ENCODE results near the gene CDKL5. TPM values are rescaled to one million over a fixed set of nuclear protein-coding genes. Genes with fewer than 3 reads are reported as not detected.
"Not testable (repeated sequence)": the region's sequence is repeated elsewhere in the genome, so short reads cannot be mapped to it uniquely, and the experiment has no call there.

CDKL5 gene
- total and polyA plus RNA-seq, 5 experiments from 2014 or later: 0.74 to 5.6 (median 1.3) TPM

DNA sequence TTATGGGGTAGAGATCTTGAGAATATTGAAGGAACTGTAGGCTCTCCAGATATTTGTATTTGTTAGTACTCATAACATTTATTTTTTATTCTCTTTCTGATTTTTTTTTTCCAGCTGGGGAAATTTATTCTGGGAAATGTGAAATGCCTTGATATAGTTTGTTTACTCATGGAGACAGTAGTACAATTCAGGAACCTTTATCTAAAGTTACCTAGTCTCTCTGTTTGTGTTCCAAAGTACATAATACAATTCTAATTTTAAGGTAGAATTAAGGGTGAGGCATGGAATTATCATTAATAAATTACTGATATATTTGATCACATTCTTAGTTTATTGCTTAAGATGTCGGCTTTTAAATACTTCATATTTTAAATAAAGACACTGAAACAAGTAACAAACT, 132.5 kb downstream of the CDKL5 start:
- H3K27ac Mint-ChIP-seq: no peak overlapping the region
- peaks cover 0 to 1% (median 0%) of the 10 kb centered on the region in 3 donors for H3K36me3 Mint-ChIP-seq
- ATAC-seq (no peak), DNase-seq (no peak)
- H3K27me3 Mint-ChIP-seq: no peaks in the 10 kb centered on the region
- POLR2A ChIA-PET: no interaction called here
- H3K9me3 Mint-ChIP-seq: no peaks in the 10 kb centered on the region
- H3K4me3 Mint-ChIP-seq: no peak overlapping the region
- H3K4me1 Mint-ChIP-seq: peaks cover 0 to 2% (median 0%) of the 10 kb centered on the region in 4 donors

- Mint-ChIP-seq H3K27ac (no peak overlapping the region), H3K4me1 (no peaks in the 10 kb centered on the region)
Measured at GRCh38 chrX:18558799-18559198, 133.4 kb downstream of the CDKL5 start.

DNA sequence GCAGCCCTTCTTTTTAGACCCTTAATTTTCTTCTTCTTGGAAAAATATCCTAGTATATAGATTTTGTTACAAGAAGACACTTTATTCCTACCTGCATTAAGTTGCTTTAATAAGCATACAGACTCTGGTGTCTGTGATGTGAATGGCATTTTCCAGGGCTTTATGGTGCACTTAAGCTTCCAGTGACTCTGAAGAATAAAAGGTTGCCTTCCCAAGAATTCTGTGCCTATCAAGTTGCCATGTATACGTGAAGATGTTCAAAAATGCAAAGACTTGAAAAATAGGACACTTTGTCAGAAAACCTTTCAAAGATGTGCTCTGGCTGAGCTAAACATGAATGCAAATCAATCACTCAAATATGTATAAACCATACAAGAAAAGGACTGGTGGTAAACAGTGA, 135.6 kb downstream of the CDKL5 start:
- no peak for DNase-seq
- POLR2A ChIA-PET: no interaction called here
- no peak overlapping the region for H3K4me3 Mint-ChIP-seq
- H3K27me3 Mint-ChIP-seq: no peaks in the 10 kb centered on the region
- H3K4me1 Mint-ChIP-seq: no peaks in the 10 kb centered on the region
- no peaks in the 10 kb centered on the region for H3K9me3 Mint-ChIP-seq
- H3K27ac Mint-ChIP-seq: no peak overlapping the region
- peaks cover 0 to 4% (median 4%) of the 10 kb centered on the region in 3 donors for H3K36me3 Mint-ChIP-seq
- ATAC-seq: no peak

More at GRCh38 chrX:18558799-18559198, 133.4 kb downstream of the CDKL5 start:
- no peak for ATAC-seq
- peaks cover 0 to 1% (median 0%) of the 10 kb centered on the region in 3 donors for H3K36me3 Mint-ChIP-seq
- DNase-seq: no peak
- POLR2A ChIA-PET: no interaction called here
- no peak overlapping the region for H3K4me3 Mint-ChIP-seq
- H3K9me3 Mint-ChIP-seq: no peaks in the 10 kb centered on the region
- no peaks in the 10 kb centered on the region for H3K27me3 Mint-ChIP-seq

GRCh38 chrX:18565727-18566126, 140.3 kb downstream of the CDKL5 start:
- H3K36me3 Mint-ChIP-seq: peaks cover 4 to 6% (median 5%) of the 10 kb centered on the region in 3 donors
- POLR2A ChIA-PET: no interaction called here
- no peak overlapping the region for H3K27ac Mint-ChIP-seq
- DNase-seq: no peak
- H3K4me3 Mint-ChIP-seq: no peak overlapping the region
- ATAC-seq: no peak
- no peaks in the 10 kb centered on the region for H3K9me3 Mint-ChIP-seq
- no peaks in the 10 kb centered on the region for H3K4me1 Mint-ChIP-seq
- H3K27me3 Mint-ChIP-seq: no peaks in the 10 kb centered on the region

- Mint-ChIP-seq H3K9me3 (no peaks in the 10 kb centered on the region), H3K4me1 (no peaks in the 10 kb centered on the region), H3K27me3 (no peaks in the 10 kb centered on the region), H3K36me3 (peaks cover 4 to 6% (median 5%) of the 10 kb centered on the region in 3 donors), H3K27ac (no peak overlapping the region), H3K4me3 (no peak overlapping the region)
- DNase-seq (no peak), ATAC-seq (no peak)
- POLR2A ChIA-PET: no interaction called here
Measured at GRCh38 chrX:18566748-18567147, 141.3 kb downstream of the CDKL5 start.

GRCh38 chrX:18573556-18573955, 148.1 kb downstream of the CDKL5 start:
- ATAC-seq (no peak), DNase-seq (no peak)
- Mint-ChIP-seq H3K27ac (no peak overlapping the region), H3K4me1 (no peaks in the 10 kb centered on the region), H3K4me3 (no peak overlapping the region), H3K9me3 (no peaks in the 10 kb centered on the region), H3K27me3 (no peaks in the 10 kb centered on the region), H3K36me3 (peaks cover 0 to 7% (median 3%) of the 10 kb centered on the region in 3 donors)
- POLR2A ChIA-PET: no interaction called here

DNA sequence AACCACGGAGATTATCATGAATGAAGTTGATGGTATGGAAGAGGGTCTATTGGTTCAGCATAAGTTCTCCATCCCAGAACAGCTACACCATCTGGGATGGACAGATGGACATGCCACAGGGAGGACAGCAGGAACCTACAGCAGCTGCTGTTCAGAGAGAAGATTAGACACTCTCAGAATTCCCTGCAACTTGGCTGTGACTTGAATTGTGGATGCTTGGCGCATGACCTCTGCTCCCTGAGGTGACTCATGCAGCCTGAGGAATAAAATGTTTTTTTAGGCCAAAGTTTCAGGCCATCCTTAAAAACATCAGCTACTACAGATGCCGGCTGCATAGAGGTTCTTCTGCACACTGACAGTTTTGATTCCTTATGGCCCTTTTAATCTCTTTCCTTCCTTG, 149.2 kb downstream of the CDKL5 start:
- H3K4me1 Mint-ChIP-seq: no peaks in the 10 kb centered on the region
- DNase-seq (no peak), ATAC-seq (no peak)
- no peak overlapping the region for H3K27ac Mint-ChIP-seq
- H3K4me3 Mint-ChIP-seq: no peak overlapping the region
- H3K9me3 Mint-ChIP-seq: no peaks in the 10 kb centered on the region
- H3K36me3 Mint-ChIP-seq: peaks cover 0 to 7% (median 3%) of the 10 kb centered on the region in 3 donors
- H3K27me3 Mint-ChIP-seq: no peaks in the 10 kb centered on the region
- POLR2A ChIA-PET: no interaction called here

DNA sequence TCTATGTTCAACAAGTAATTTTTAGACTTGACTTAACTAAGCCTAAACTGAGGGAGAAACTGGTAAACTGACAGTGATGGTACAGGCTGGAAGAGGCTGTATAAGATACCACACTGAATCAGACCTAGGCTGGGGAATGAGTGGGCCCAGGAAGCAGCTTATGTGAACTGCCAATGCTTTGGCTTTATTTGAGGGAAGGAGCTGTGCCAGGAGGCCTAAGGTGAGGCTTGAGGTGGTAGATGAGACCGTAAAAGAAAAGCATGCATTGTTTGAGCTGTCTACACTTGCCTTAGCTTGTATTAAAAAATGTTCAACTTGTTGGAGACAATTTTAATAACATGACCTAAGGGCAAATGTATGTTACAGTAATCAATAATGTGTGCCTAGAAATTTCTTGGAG, 150.3 kb downstream of the CDKL5 start:
- DNase-seq (no peak), ATAC-seq (no peak)
- H3K9me3 Mint-ChIP-seq: no peaks in the 10 kb centered on the region
- POLR2A ChIA-PET: no interaction called here
- no peak overlapping the region for H3K4me3 Mint-ChIP-seq
- peaks cover 0 to 8% (median 3%) of the 10 kb centered on the region in 3 donors for H3K36me3 Mint-ChIP-seq
- no peaks in the 10 kb centered on the region for H3K4me1 Mint-ChIP-seq
- no peaks in the 10 kb centered on the region for H3K27me3 Mint-ChIP-seq
- H3K27ac Mint-ChIP-seq: no peak overlapping the region

DNA sequence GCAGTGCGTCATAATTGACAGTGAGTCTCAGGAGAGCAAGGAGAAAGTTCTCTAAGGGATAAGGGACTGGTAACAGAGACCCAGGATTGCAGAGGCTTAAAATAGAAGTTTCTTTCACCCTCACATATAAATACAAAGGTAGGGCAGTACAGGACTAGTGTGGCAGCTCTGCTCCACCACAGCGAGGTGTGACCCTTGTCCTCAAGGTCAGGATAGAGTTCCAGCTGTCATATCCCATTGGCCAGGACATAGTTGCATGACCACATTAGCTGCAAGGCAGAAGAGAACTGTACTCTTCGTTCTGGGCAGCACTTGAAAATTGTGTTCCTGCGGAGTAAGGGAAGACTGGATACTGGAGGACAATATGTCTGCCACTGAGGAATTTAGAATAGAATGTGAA, 152.0 kb downstream of the CDKL5 start:
- Mint-ChIP-seq H3K27me3 (no peaks in the 10 kb centered on the region), H3K4me1 (no peaks in the 10 kb centered on the region), H3K36me3 (peaks cover 0 to 8% (median 3%) of the 10 kb centered on the region in 3 donors), H3K4me3 (no peak overlapping the region), H3K27ac (no peak overlapping the region), H3K9me3 (no peaks in the 10 kb centered on the region)
- POLR2A ChIA-PET: no interaction called here
- DNase-seq: no peak
- no peak for ATAC-seq

GRCh38 chrX:18578546-18578945, 153.1 kb downstream of the CDKL5 start:
- Mint-ChIP-seq H3K4me3 (no peak overlapping the region), H3K27me3 (no peaks in the 10 kb centered on the region), H3K4me1 (no peaks in the 10 kb centered on the region), H3K27ac (no peak overlapping the region), H3K36me3 (peaks cover 0 to 8% (median 3%) of the 10 kb centered on the region in 3 donors), H3K9me3 (no peaks in the 10 kb centered on the region)
- ATAC-seq: no peak
- POLR2A ChIA-PET: no interaction called here
- no peak for DNase-seq

DNA sequence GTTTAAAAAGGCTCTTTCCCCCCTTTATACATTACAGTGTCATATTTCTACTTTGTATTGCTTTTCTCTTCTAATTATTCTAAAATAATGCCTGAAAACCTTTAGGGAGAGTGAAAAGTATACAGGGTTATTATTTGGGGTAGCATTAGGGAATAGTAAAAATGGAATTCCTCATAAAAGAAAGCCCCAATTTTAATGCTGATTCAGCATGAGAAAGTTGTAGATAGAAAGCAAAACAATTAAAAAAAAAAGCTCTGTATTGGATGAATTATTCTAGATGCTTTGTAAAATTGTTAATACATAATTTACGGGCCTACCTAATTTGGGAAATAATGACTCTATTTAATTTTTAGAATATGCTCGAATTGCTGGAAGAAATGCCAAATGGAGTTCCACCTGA, 154.1 kb downstream of the CDKL5 start:
- Mint-ChIP-seq H3K27ac (no peak overlapping the region), H3K4me1 (no peaks in the 10 kb centered on the region), H3K4me3 (no peak overlapping the region), H3K36me3 (peaks cover 0 to 11% (median 5%) of the 10 kb centered on the region in 3 donors), H3K27me3 (no peaks in the 10 kb centered on the region), H3K9me3 (no peaks in the 10 kb centered on the region)
- DNase-seq (no peak), ATAC-seq (no peak)
- POLR2A ChIA-PET: no interaction called here

GRCh38 chrX:18582910-18583493, 157.6 kb downstream of the CDKL5 start:
- Mint-ChIP-seq H3K36me3 (peaks cover 0 to 16% (median 12%) of the 10 kb centered on the region in 3 donors), H3K4me3 (no peak overlapping the region), H3K27me3 (no peaks in the 10 kb centered on the region), H3K27ac (peak overlapping the region in 2 of 10 donors; percentile 11 to 29), H3K4me1 (no peaks in the 10 kb centered on the region), H3K9me3 (peaks cover 0 to 2% (median 0%) of the 10 kb centered on the region in 9 donors)
- DNase-seq (no peak), ATAC-seq (no peak)
- POLR2A ChIA-PET: no interaction called here

DNA sequence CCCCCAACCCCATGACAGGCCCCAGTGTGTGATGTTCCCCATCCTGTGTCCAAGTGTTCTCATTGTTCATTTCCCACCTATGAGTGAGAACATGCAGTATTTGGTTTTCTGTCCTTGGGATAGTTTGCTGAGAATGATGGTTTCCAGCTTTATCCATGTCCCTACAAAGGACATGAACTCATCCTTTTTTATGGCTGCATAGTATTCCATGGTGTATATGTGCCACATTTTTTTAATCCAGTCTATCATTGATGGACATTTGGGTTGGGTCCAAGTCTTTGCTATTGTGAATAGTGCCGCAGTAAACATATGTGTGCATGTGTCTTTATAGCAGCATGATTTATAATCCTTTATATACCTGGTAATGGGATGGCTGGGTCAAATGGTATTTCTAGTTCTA, 163.9 kb downstream of the CDKL5 start:
- H3K27ac Mint-ChIP-seq, H3K4me1 Mint-ChIP-seq, POLR2A ChIA-PET, H3K27me3 Mint-ChIP-seq, ATAC-seq, DNase-seq, H3K4me3 Mint-ChIP-seq, H3K9me3 Mint-ChIP-seq: not testable (repeated sequence)
- H3K36me3 Mint-ChIP-seq: peaks cover 15 to 34% (median 26%) of the 10 kb centered on the region in 3 donors

DNA sequence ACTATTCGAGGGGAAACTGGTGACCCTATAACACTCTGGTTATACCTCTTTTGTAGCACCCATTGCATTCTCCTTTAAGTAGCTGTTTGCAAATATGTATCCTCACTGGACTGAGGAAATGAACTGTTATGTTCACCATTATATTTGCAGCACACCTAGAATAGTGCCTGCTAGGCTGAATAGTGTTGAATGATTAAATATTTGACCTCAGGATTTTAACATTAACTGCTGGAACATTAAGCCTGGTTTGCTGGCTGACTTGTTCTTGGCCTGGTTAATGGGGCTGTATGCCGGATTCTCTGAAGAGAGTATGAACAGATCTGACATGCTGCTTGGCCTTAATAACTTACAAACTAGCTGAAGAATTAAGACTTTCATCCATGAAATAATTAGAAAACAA, 166.4 kb downstream of the CDKL5 start:
- peaks cover 0 to 5% (median 0%) of the 10 kb centered on the region in 9 donors for H3K9me3 Mint-ChIP-seq
- H3K4me1 Mint-ChIP-seq: no peaks in the 10 kb centered on the region
- H3K27me3 Mint-ChIP-seq: no peaks in the 10 kb centered on the region
- ATAC-seq: no peak
- POLR2A ChIA-PET: no interaction called here
- peaks cover 15 to 28% (median 21%) of the 10 kb centered on the region in 3 donors for H3K36me3 Mint-ChIP-seq
- H3K27ac Mint-ChIP-seq: no peak overlapping the region
- no peak overlapping the region for H3K4me3 Mint-ChIP-seq
- no peak for DNase-seq
